HG02938 (cell line): ENCODE results near the gene CHD6.

Experiments used
- ATAC-seq: cut with Tn5 transposase; IDR thresholded peaks from one replicate; pipeline ENCODE4 v1.9.1; 2021; ENCODE audit warnings: mild to moderate bottlenecking, moderate library complexity; ENCODE audit not compliant: unreplicated experiment

Gene CHD6

GRCh38 chr20:41371371-41371770, 246.8 kb downstream of the CHD6 start:
- no peak for ATAC-seq

- ATAC-seq = no peak
Observed at GRCh38 chr20:41370176-41370575, 248.0 kb downstream of the CHD6 start.

GRCh38 chr20:41369673-41370072, 248.5 kb downstream of the CHD6 start:
- ATAC-seq = no peak

- ATAC-seq = no peak
Observed at GRCh38 chr20:41367956-41368355, 250.2 kb downstream of the CHD6 start.

- ATAC-seq = no peak
Observed at GRCh38 chr20:41367393-41367695, 250.8 kb downstream of the CHD6 start.

GRCh38 chr20:41366546-41367392, 251.4 kb downstream of the CHD6 start, which contains the start of gene EMILIN3:
TSS of gene EMILIN3 (minus strand) at chr20:41366818. CDS start at chr20:41366634, 184 bp downstream.
- ATAC-seq = no peak

GRCh38 chr20:41365777-41366545, 252.2 kb downstream of the CHD6 start:
- no peak for ATAC-seq

- ATAC-seq = no peak
Observed at GRCh38 chr20:41364967-41365765, 253.0 kb downstream of the CHD6 start.

- ATAC-seq = no peak
Observed at GRCh38 chr20:41364236-41364855, 253.8 kb downstream of the CHD6 start.

- ATAC-seq = no peak
Observed at GRCh38 chr20:41363601-41364000, 254.6 kb downstream of the CHD6 start.

- ATAC-seq = no peak
Observed at GRCh38 chr20:41362748-41363140, 255.4 kb downstream of the CHD6 start.

GRCh38 chr20:41361757-41362747, 256.1 kb downstream of the CHD6 start:
- ATAC-seq = no peak

GRCh38 chr20:41360831-41361756, 257.1 kb downstream of the CHD6 start:
- ATAC-seq = no peak

- no peak for ATAC-seq
Observed at GRCh38 chr20:41359541-41360011, 258.6 kb downstream of the CHD6 start.

GRCh38 chr20:41358717-41359116, 259.5 kb downstream of the CHD6 start:
- no peak for ATAC-seq

- ATAC-seq = no peak
Observed at GRCh38 chr20:41358230-41358629, 259.9 kb downstream of the CHD6 start.

- no peak for ATAC-seq
Observed at GRCh38 chr20:41357424-41358163, 260.6 kb downstream of the CHD6 start.

GRCh38 chr20:41356951-41357350, 261.2 kb downstream of the CHD6 start:
- ATAC-seq = no peak
